ENCODE data around the gene RFPL4A.
"Not testable (repeated sequence)": the region's sequence is repeated elsewhere in the genome, so short reads cannot be mapped to it uniquely, and the experiment has no call there.

RFPL4A gene

GRCh38 chr19:55758797-55759196, at the start of gene RFPL4A:
RFPL4A (plus strand) TSS chr19:55759097; CDS start chr19:55761801, 2,704 bp downstream.
- DNase-seq; intact Hi-C loops (cut with DNase I): not testable (repeated sequence)

- intact Hi-C loops (cut with DNase I), result no loop called here
- peak in 1 of 42 donors; percentile 29 for DNase-seq
These were observed 47.2 kb upstream of the RFPL4A start for GRCh38 chr19:55711719-55712118.

GRCh38 chr19:55712804-55713631, 45.9 kb upstream of the RFPL4A start:
- intact Hi-C loops (cut with DNase I), result no loop called here

GRCh38 chr19:55716531-55716930, 42.4 kb upstream of the RFPL4A start:
- intact Hi-C loops (cut with DNase I), result no loop called here
- DNase-seq, result no peak

More at GRCh38 chr19:55712804-55713631, 45.9 kb upstream of the RFPL4A start:
- peak in 1 of 42 donors; percentile 3 for DNase-seq

- intact Hi-C loops (cut with DNase I), result no loop called here
- DNase-seq, result no peak
These were observed 41.6 kb upstream of the RFPL4A start for GRCh38 chr19:55717251-55717650.

GRCh38 chr19:55717879-55718711, 40.8 kb upstream of the RFPL4A start:
- intact Hi-C loops (cut with DNase I); DNase-seq: not testable (repeated sequence)

- intact Hi-C loops (cut with DNase I), result no loop called here
- no peak for DNase-seq
These were observed 38.6 kb upstream of the RFPL4A start for GRCh38 chr19:55720214-55720746.

- intact Hi-C loops (cut with DNase I), result no loop called here
- DNase-seq, result no peak
These were observed 38.1 kb upstream of the RFPL4A start for GRCh38 chr19:55720801-55721200.

GRCh38 chr19:55723491-55723890, 35.4 kb upstream of the RFPL4A start:
- no peak for DNase-seq
- intact Hi-C loops (cut with DNase I), result no loop called here

GRCh38 chr19:55730378-55730777, 28.5 kb upstream of the RFPL4A start:
- intact Hi-C loops (cut with DNase I); DNase-seq: not testable (repeated sequence)

- no peak for DNase-seq
These were observed 20.6 kb upstream of the RFPL4A start, which contains the start of gene NLRP9 for GRCh38 chr19:55738302-55738701. NLRP9 (minus strand) TSS chr19:55738402; CDS start chr19:55738374, 28 bp downstream.

GRCh38 chr19:55750715-55751114, 8.2 kb upstream of the RFPL4A start:
- DNase-seq, result no peak
- intact Hi-C loops (cut with DNase I), result no loop called here

More at GRCh38 chr19:55738302-55738701, 20.6 kb upstream of the RFPL4A start, which contains the start of gene NLRP9:
- intact Hi-C loops (cut with DNase I), result no loop called here

GRCh38 chr19:55753401-55753800, 5.5 kb upstream of the RFPL4A start:
- no peak for DNase-seq
- intact Hi-C loops (cut with DNase I), result no loop called here

GRCh38 chr19:55756808-55757207, 2.1 kb upstream of the RFPL4A start:
- DNase-seq; intact Hi-C loops (cut with DNase I): not testable (repeated sequence)

- DNase-seq, result peak in 5 of 42 donors; percentile 1 to 25 (median 9)
- intact Hi-C loops (cut with DNase I), result no loop called here
These were observed 7.6 kb downstream of the RFPL4A start for GRCh38 chr19:55766466-55766865.

GRCh38 chr19:55768818-55769217, 9.9 kb downstream of the RFPL4A start, which contains the start of gene RFPL4AL1:
RFPL4AL1 (plus strand) TSS chr19:55769118; CDS start chr19:55771805, 2,687 bp downstream.
- intact Hi-C loops (cut with DNase I); DNase-seq: not testable (repeated sequence)

GRCh38 chr19:55769632-55770031, 10.7 kb downstream of the RFPL4A start:
- DNase-seq; intact Hi-C loops (cut with DNase I): not testable (repeated sequence)

- intact Hi-C loops (cut with DNase I), result no loop called here
- DNase-seq, result no peak
These were observed 18.6 kb downstream of the RFPL4A start for GRCh38 chr19:55777528-55777927.

GRCh38 chr19:55778331-55778730, 19.4 kb downstream of the RFPL4A start:
- intact Hi-C loops (cut with DNase I), result no loop called here
- no peak for DNase-seq
